MG63 (cell line): Measurements from ENCODE around the gene WIF1. TPM values are rescaled to one million over a fixed set of nuclear protein-coding genes. Genes with fewer than 3 reads are reported as not detected.
A peak's percentile ranks its signal among the peaks of the same experiment; 100 is the strongest.

ENCODE experiments used
- DNase-seq: peaks from one replicate; pipeline ENCODE4 v3.0.0-alpha.2; 2020
- H3K27me3 ChIP-seq: fragments of 250-450 bp; sonication (Bioruptor Pico); 2 replicates; pipeline ENCODE4 v1.5.1; 2020; ENCODE audit warnings: mild to moderate bottlenecking, moderate library complexity
- H3K36me3 ChIP-seq: fragments of 250-450 bp; sonication (Bioruptor Pico); 2 replicates; pipeline ENCODE4 v1.5.1; 2020; ENCODE audit warnings: mild to moderate bottlenecking, moderate library complexity
- H3K4me3 ChIP-seq: fragments of 250-450 bp; sonication (Bioruptor Pico); 2 replicates; pipeline ENCODE4 v1.5.1; 2020; ENCODE audit warnings: mild to moderate bottlenecking, moderate library complexity
- H3K9me3 ChIP-seq: fragments of 250-450 bp; sonication (Bioruptor Pico); 2 replicates; pipeline ENCODE4 v1.5.1; 2020; ENCODE audit warnings: mild to moderate bottlenecking, moderate library complexity
- total RNA-seq: library from RNA; depleted of rRNA; stranded (reverse); fragments of >200 nt; shearing (Covaris generic); gene quantifications from 2 replicates; pipeline ENCODE4 v1.2.3, GENCODE V29; 2014; ENCODE audit warnings: low replicate concordance; rRNA removed

WIF1 gene, protein sequence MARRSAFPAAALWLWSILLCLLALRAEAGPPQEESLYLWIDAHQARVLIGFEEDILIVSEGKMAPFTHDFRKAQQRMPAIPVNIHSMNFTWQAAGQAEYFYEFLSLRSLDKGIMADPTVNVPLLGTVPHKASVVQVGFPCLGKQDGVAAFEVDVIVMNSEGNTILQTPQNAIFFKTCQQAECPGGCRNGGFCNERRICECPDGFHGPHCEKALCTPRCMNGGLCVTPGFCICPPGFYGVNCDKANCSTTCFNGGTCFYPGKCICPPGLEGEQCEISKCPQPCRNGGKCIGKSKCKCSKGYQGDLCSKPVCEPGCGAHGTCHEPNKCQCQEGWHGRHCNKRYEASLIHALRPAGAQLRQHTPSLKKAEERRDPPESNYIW
- 0.23 TPM in 1 of 2 replicates, not detected in the other for total RNA-seq

DNA sequence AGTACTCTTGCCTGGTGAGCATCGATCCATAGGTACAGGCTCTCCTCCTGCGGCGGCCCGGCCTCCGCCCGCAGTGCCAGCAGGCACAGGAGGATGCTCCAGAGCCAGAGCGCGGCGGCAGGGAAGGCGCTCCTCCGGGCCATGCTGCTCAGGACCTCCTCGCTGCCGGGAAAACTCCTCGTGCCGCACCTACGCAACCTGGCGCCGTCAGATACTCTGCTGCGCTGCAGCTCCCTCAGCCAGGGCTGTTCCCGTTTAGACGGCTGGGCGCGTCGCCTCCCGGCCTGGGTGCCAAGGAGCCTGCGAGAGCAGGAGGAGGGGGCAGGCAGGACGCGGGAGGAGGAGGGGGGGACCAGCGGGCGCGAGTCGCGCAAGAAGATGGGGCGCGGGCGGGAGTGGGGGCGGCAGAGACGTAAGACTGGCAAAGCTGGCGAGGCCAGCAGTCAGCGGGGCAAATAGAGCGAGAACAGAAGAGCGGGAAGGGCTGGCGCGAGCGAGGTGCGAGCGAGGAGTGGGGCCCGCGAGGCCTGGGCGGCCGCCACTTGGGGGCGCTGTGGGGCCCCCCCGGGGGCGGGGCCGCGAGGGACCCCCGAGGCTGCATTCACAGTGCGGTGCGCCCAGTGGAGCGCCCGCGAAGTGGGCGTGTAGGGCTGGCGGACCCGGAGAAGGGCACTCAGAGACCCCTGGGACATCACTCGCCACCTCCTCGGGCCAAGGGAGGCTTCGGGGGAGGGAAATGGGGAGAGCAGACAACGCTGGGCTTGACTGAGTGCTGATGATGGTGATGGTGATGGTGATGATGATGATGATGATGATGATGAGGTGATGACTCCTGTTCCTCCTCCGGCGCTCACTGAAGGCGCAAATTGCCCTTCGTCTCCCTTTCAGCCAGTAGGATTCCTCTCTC lies at the start of gene WIF1:
Gene WIF1, minus strand, starts transcription at position 257 of the 907 bp plus-strand sequence. Its CDS starts 114 bp downstream, at position 143.
- Histone ChIP-seq H3K36me3 (no peaks in the 10 kb centered on the region), H3K27me3 (peaks cover 22% of the 10 kb centered on the region), H3K4me3 (peak within 1 kb of the TSS; percentile 34), H3K9me3 (no peaks in the 10 kb centered on the region)
- DNase-seq = peak; percentile 52

- DNase-seq = peak; percentile 68
- Histone ChIP-seq H3K36me3 (peaks cover 21% of the 10 kb centered on the region), H3K9me3 (no peaks in the 10 kb centered on the region), H3K4me3 (peak overlapping the region; percentile 77), H3K27me3 (no peaks in the 10 kb centered on the region)
Observed at GRCh38 chr12:65170209-65170881, 49.2 kb upstream of the WIF1 start.

DNA sequence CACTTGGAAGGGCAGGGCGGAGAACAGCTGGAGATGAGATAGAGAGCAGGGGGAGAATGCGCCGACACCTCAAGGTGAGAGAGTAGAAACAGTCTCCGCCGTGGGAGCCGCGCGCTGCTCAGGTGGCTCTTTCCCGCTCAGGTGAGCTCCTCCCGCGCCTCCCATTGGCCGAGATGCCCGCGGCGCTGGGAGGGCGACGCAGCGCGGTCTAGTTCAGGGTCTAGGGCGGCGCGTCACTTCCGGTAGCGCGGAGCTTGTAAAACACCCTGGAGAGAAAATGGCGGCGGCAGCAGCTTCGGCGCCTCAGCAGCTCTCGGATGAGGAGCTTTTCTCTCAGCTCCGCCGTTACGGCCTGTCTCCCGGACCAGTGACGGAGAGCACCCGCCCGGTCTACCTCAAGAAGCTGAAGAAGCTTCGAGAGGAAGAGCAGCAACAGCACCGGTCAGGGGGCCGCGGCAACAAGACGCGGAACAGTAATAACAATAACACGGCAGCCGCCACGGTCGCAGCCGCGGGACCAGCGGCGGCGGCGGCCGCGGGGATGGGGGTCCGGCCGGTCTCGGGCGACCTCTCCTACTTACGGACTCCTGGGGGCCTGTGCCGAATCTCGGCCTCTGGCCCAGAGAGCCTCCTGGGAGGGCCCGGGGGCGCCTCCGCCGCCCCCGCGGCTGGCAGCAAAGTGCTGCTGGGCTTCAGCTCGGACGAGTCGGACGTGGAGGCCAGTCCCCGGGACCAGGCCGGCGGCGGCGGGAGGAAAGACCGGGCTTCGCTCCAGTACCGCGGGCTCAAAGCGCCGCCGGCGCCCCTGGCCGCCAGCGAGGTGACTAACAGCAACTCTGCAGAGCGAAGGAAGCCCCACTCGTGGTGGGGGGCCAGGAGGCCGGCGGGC lies 48.5 kb upstream of the WIF1 start, which contains the start of gene LEMD3:
Gene LEMD3, plus strand, starts transcription at position 264 of the 889 bp plus-strand sequence. Its CDS starts 14 bp downstream, at position 278.
- Histone ChIP-seq H3K27me3 (no peaks in the 10 kb centered on the region), H3K4me3 (peak within 1 kb of the TSS; percentile 77), H3K9me3 (no peaks in the 10 kb centered on the region), H3K36me3 (peaks cover 16% of the 10 kb centered on the region)
- peak; percentile 89 for DNase-seq

GRCh38 chr12:65168681-65169319 lies 47.7 kb upstream of the WIF1 start:
- Histone ChIP-seq H3K9me3 (no peaks in the 10 kb centered on the region), H3K36me3 (peaks cover 16% of the 10 kb centered on the region), H3K4me3 (peak overlapping the region; percentile 77), H3K27me3 (no peaks in the 10 kb centered on the region)
- DNase-seq = no peak

GRCh38 chr12:65164774-65165173 lies 43.7 kb upstream of the WIF1 start:
- DNase-seq = no peak

GRCh38 chr12:65164244-65164643 lies 43.1 kb upstream of the WIF1 start:
- Histone ChIP-seq H3K36me3 (no peaks in the 10 kb centered on the region), H3K4me3 (no peak overlapping the region), H3K9me3 (no peaks in the 10 kb centered on the region), H3K27me3 (0 out of 2 replicates have a peak, but pooled peaks cover 5% of the 10 kb centered on the region)
- DNase-seq = no peak

More at GRCh38 chr12:65164774-65165173, 43.7 kb upstream of the WIF1 start:
- H3K36me3 ChIP-seq = no peaks in the 10 kb centered on the region
- no peaks in the 10 kb centered on the region for H3K9me3 ChIP-seq
- H3K4me3 ChIP-seq = no peak overlapping the region
- 0 out of 2 replicates have a peak, but pooled peaks cover 5% of the 10 kb centered on the region for H3K27me3 ChIP-seq

- Histone ChIP-seq H3K27me3 (0 out of 2 replicates have a peak, but pooled peaks cover 5% of the 10 kb centered on the region), H3K4me3 (no peak overlapping the region), H3K36me3 (no peaks in the 10 kb centered on the region), H3K9me3 (no peaks in the 10 kb centered on the region)
- no peak for DNase-seq
Observed at GRCh38 chr12:65162609-65163008, 41.5 kb upstream of the WIF1 start.

DNA sequence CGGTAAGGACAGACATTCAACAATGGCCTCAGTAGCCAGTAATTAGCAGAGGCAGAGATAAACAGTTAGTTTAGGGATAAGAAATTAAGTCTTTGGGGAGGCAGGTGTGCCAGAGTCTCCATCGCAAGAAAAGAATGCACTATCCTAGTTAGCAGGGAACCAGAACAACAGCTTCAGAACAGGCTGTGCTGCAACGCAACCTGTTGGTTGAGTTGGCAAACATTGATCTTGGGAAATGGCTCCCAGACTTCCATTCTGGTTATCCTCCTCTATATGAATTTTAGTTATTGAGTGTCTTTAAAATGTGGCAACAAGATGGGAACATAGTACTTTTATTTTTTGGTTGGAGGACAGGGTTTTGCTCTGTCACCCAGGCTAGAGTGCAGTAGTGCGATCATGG lies 36.0 kb upstream of the WIF1 start:
- no peak for DNase-seq
- no peaks in the 10 kb centered on the region for H3K36me3 ChIP-seq

DNA sequence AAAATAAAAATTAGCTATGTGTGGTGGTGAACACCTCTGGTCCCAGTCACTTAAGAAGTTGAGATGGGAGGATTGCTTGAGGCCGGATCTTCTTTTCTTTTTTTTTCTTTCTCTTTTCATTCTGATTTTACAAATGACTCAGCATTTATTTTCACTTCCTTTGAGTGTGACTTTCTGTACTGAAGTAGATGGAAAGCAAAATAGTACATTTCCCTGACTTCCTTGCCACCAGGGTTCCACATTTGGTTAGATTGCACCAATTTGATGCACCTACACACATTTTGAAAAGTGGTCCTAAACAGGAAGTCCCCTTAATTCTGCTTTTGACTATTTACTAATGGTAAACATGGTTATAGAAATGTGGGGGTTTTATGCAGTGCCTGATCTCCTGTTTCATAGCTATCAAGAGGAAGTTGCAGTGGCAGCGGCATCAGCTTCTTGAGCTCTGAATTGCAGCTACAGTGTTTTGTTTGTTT lies 35.3 kb upstream of the WIF1 start:
- Histone ChIP-seq H3K9me3 (no peaks in the 10 kb centered on the region), H3K36me3 (no peaks in the 10 kb centered on the region), H3K4me3 (no peak overlapping the region), H3K27me3 (0 out of 2 replicates have a peak, but pooled peaks cover 5% of the 10 kb centered on the region)
- DNase-seq = no peak

More for the DNA sequence above, 36.0 kb upstream of the WIF1 start:
- no peak overlapping the region for H3K4me3 ChIP-seq
- no peaks in the 10 kb centered on the region for H3K9me3 ChIP-seq
- H3K27me3 ChIP-seq = 0 out of 2 replicates have a peak, but pooled peaks cover 5% of the 10 kb centered on the region

DNA sequence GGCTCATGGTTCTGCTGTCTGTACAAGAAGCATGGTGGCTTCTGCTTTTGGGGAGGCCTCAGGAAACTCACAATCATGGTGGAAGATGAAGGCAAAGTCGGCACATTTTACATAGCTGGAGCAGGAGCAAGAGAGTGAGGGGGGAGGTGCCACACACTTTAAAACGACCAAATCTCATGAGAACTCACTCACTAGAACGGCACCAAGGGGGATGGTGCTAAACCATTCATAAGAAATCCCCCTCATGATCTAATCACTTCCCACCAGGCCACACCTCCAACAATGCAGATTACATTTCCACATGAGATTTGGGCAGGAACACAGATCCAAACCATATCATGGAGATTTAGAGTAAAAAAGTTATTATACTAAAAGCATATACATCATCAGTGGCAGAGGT lies 34.7 kb upstream of the WIF1 start:
- Histone ChIP-seq H3K27me3 (0 out of 2 replicates have a peak, but pooled peaks cover 3% of the 10 kb centered on the region), H3K9me3 (no peaks in the 10 kb centered on the region), H3K36me3 (no peaks in the 10 kb centered on the region), H3K4me3 (no peak overlapping the region)
- DNase-seq = no peak

- Histone ChIP-seq H3K27me3 (no peaks in the 10 kb centered on the region; the same call in 1 of the 2 replicates), H3K36me3 (no peaks in the 10 kb centered on the region), H3K9me3 (no peaks in the 10 kb centered on the region), H3K4me3 (no peak overlapping the region)
- no peak for DNase-seq
Observed at GRCh38 chr12:65152596-65152995, 31.5 kb upstream of the WIF1 start.

- H3K9me3 ChIP-seq = no peaks in the 10 kb centered on the region
- no peak for DNase-seq
- H3K27me3 ChIP-seq = peaks cover 3% of the 10 kb centered on the region
- no peaks in the 10 kb centered on the region for H3K36me3 ChIP-seq
- no peak overlapping the region for H3K4me3 ChIP-seq
Observed at GRCh38 chr12:65152012-65152411, 30.9 kb upstream of the WIF1 start.

DNA sequence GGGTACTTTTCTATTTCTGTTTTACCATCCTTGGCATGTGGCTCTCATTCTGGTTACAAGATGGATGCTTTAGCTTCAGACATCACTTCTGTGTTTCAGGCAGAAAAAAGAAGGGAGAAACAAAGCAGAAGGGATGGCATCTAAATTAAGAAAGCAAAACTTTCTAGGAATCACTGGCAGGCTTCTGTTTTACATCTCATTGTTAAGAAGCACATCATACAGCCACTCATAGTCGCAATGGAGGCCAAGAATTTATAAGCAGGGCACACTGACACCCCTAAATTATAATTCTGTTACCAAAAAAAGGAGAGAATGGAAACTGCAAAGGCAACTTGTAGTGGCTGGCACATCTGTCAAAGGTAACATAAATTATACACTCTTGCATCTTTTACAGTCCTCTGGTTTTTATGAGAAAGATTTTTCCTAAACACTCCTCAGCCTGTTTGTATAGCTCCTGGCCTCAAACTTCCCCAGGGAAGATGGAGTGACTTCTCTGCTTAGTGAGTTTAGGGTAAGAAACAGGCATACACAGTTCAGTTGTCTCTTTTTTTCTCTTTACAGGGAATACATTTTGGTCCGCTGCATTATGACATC lies 26.3 kb upstream of the WIF1 start:
- Histone ChIP-seq H3K9me3 (no peaks in the 10 kb centered on the region), H3K36me3 (no peaks in the 10 kb centered on the region), H3K27me3 (peaks cover 12% of the 10 kb centered on the region), H3K4me3 (no peak overlapping the region)
- no peak for DNase-seq

- Histone ChIP-seq H3K36me3 (no peaks in the 10 kb centered on the region), H3K9me3 (peaks cover 6% of the 10 kb centered on the region; the same call in 1 of the 2 replicates), H3K4me3 (no peak overlapping the region), H3K27me3 (peaks cover 22% of the 10 kb centered on the region)
- no peak for DNase-seq
Observed at GRCh38 chr12:65140738-65141137, 19.6 kb upstream of the WIF1 start.

DNA sequence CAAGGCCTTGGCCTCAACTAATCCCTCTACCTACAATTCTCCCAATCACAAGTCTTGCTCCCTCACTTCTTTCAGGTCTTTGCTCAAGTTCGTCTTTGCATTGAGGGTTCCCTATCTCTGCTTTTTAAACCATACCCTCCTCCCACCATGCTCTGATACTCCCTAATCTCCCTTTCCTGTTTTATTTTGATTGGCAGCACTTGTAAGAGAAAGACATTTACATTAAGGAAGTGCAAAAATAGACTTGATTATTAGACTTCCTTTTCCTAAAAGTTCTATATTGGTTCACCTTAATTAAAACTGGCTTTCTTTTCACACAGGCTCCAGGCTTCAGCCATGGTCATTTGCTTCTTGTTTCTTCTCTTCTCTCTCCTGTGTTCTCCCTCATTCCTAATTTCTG lies 18.3 kb upstream of the WIF1 start:
- Histone ChIP-seq H3K4me3 (no peak overlapping the region), H3K36me3 (no peaks in the 10 kb centered on the region), H3K9me3 (peaks cover 6% of the 10 kb centered on the region; the same call in 1 of the 2 replicates), H3K27me3 (peaks cover 18% of the 10 kb centered on the region)
- no peak for DNase-seq
